ENCODE measurements around the gene NPIPB9. TPM values are rescaled to one million over a fixed set of nuclear protein-coding genes. Genes with fewer than 3 reads are reported as not detected.
"Not testable (repeated sequence)": the region's sequence is repeated elsewhere in the genome, so short reads cannot be mapped to it uniquely, and the experiment has no call there.

The NPIPB9 gene
- 0.96 and 2.4 TPM in 2 replicates for total RNA-seq (2021; fragmentation: NEBNext Ultra II Directional; extraction: Animal tissue kit (Norgen Biotek cat#: 25700))
- 0.41 and 0.42 TPM in 2 replicates for polyA plus RNA-seq (2011; rRNA removed)
- 0.78 TPM for polyA plus RNA-seq (2011; cell fraction: cytosol; rRNA removed)
- 0.84 TPM for polyA plus RNA-seq (2011; cell fraction: nucleus; rRNA removed)
- polyA plus RNA-seq (2012, experiment 1 of 2): 0.35 to 0.81 TPM (median 0.57 TPM) in 4 replicates
- not detected for polyA plus RNA-seq (2012, experiment 2 of 2)
- polyA plus RNA-seq (2013, experiment 1 of 2): 1.1 TPM
- polyA plus RNA-seq (2013, experiment 2 of 2): 0.94 TPM
- polyA minus RNA-seq (2011; rRNA and poly(A)+ RNA removed): 0.69 TPM in 1 of 2 replicates, not detected in the other
- not detected for polyA minus RNA-seq (2011; cell fraction: cytosol; rRNA and poly(A)+ RNA removed)
- 0.60 TPM for polyA minus RNA-seq (2011; cell fraction: nucleus; rRNA and poly(A)+ RNA removed)
- long read RNA-seq, experiment 1: 0 reads
- long read RNA-seq, experiment 2, partial matches to known transcripts: 0 of 1 reads
- long read RNA-seq, experiment 2, other reads (novel, unspliced or antisense): 1 of 1 reads

- H2BK12ac ChIP-seq (ENCODE audit: low read depth, low read length); H4K20me1 ChIP-seq (replicated peaks in 1 of 2; ENCODE audit: control insufficient read depth in 1 of 2, insufficient read depth in 2 of 2, low read length in 2 of 2); H2BK5ac ChIP-seq (ENCODE audit: low read depth, low read length); H3K4me2 ChIP-seq (ENCODE audit: insufficient read depth in 1 of 2, low read depth in 2 of 2, low read length in 2 of 2); H3K9me3 ChIP-seq (ENCODE audit: insufficient read depth in 2 of 2, low read depth in 1 of 2, low read length in 1 of 2); H2BK15ac ChIP-seq (ENCODE audit: low read length); H4K91ac ChIP-seq (replicated peaks; ENCODE audit: insufficient read length, low read length); H3K9ac ChIP-seq (replicated peaks in 1 of 4; ENCODE audit: extremely low read depth in 1 of 4, low read depth in 3 of 4, low read length in 3 of 4); H3K23ac ChIP-seq (ENCODE audit: insufficient read length); H2AK5ac ChIP-seq (ENCODE audit: low read depth, low read length); H3K4me1 ChIP-seq (replicated peaks in 1 of 4; ENCODE audit: control insufficient read depth in 3 of 4, insufficient read depth in 4 of 4, low read length in 3 of 4); H3K27ac ChIP-seq (ENCODE audit: low read depth, low read length); H3K79me2 ChIP-seq (ENCODE audit: control insufficient read depth in 1 of 2, insufficient read depth in 2 of 2, low read length in 2 of 2); H4K5ac ChIP-seq (ENCODE audit: insufficient read length, low read depth, low read length); H3K23me2 ChIP-seq (ENCODE audit: low read depth, low read length); H3K4me3 ChIP-seq (ENCODE audit: extremely low read depth in 1 of 4, insufficient read depth in 2 of 4, low read depth in 3 of 4, low read length in 4 of 4); H2BK120ac ChIP-seq (replicated peaks; ENCODE audit: low read depth, low read length); H2AFZ ChIP-seq (ENCODE audit: low read length); H3K27me3 ChIP-seq (replicated peaks in 1 of 4; ENCODE audit: control insufficient read depth in 3 of 4, extremely low read depth in 1 of 4, insufficient read depth in 3 of 4, low read length in 3 of 4); DNase-seq (ENCODE audit: low read depth in 1 of 2, low spot score in 2 of 2); FAIRE-seq; H3K56ac ChIP-seq (replicated peaks; ENCODE audit: insufficient read length, low read depth, low read length); H3K36me3 ChIP-seq (ENCODE audit: control insufficient read depth in 2 of 4, insufficient read depth in 4 of 4, low read length in 3 of 4); H3K4ac ChIP-seq (replicated peaks; ENCODE audit: insufficient read length, low read depth, low read length); H4K8ac ChIP-seq (ENCODE audit: extremely low read depth, insufficient read depth, low read length); H3K14ac ChIP-seq (ENCODE audit: insufficient read length); H3K79me1 ChIP-seq (ENCODE audit: low read depth, low read length); CTCF ChIA-PET (ENCODE audit: partially characterized antibody); H3K18ac ChIP-seq (ENCODE audit: extremely low read depth, low read length); POLR2A ChIA-PET (ENCODE audit: partially characterized antibody); H2BK20ac ChIP-seq (ENCODE audit: low read length): not testable (repeated sequence)
- WGBS, 2 experiments (ENCODE audit: extremely low coverage in 1 of 2, insufficient coverage in 1 of 2, insufficient read length in 1 of 2, insufficient replicate concordance in 2 of 2, low coverage in 1 of 2, low lambda C conversion rate in 2 of 2, missing lambda C conversion rate in 1 of 2): no CpG with 5 or more reads among the region's 5 CpGs
Measured at GRCh38 chr16:28751487-28751886, at the start of gene NPIPB9. Gene NPIPB9, plus strand, starts transcription at chr16:28751787.

GRCh38 chr16:28704246-28704645, 47.3 kb upstream of the NPIPB9 start:
- H3K27ac ChIP-seq (ENCODE audit: low read depth, low read length); H3K9ac ChIP-seq (replicated peaks in 1 of 4; ENCODE audit: extremely low read depth in 1 of 4, low read depth in 3 of 4, low read length in 3 of 4); H3K4ac ChIP-seq (replicated peaks; ENCODE audit: insufficient read length, low read depth, low read length); H3K79me1 ChIP-seq (ENCODE audit: low read depth, low read length); H3K9me3 ChIP-seq (ENCODE audit: insufficient read depth in 2 of 2, low read depth in 1 of 2, low read length in 1 of 2); H4K8ac ChIP-seq (ENCODE audit: extremely low read depth, insufficient read depth, low read length); H3K14ac ChIP-seq (ENCODE audit: insufficient read length); CTCF ChIA-PET (ENCODE audit: partially characterized antibody); H3K18ac ChIP-seq (ENCODE audit: extremely low read depth, low read length); FAIRE-seq; H4K91ac ChIP-seq (replicated peaks; ENCODE audit: insufficient read length, low read length); H3K56ac ChIP-seq (replicated peaks; ENCODE audit: insufficient read length, low read depth, low read length); H2BK20ac ChIP-seq (ENCODE audit: low read length); H3K4me3 ChIP-seq (ENCODE audit: extremely low read depth in 1 of 4, insufficient read depth in 2 of 4, low read depth in 3 of 4, low read length in 4 of 4); H2AK5ac ChIP-seq (ENCODE audit: low read depth, low read length); H2AFZ ChIP-seq (ENCODE audit: low read length); H4K5ac ChIP-seq (ENCODE audit: insufficient read length, low read depth, low read length); H3K79me2 ChIP-seq (ENCODE audit: control insufficient read depth in 1 of 2, insufficient read depth in 2 of 2, low read length in 2 of 2); H3K4me2 ChIP-seq (ENCODE audit: insufficient read depth in 1 of 2, low read depth in 2 of 2, low read length in 2 of 2); H2BK5ac ChIP-seq (ENCODE audit: low read depth, low read length); H2BK120ac ChIP-seq (replicated peaks; ENCODE audit: low read depth, low read length); H3K4me1 ChIP-seq (replicated peaks in 1 of 4; ENCODE audit: control insufficient read depth in 3 of 4, insufficient read depth in 4 of 4, low read length in 3 of 4); H3K27me3 ChIP-seq (replicated peaks in 1 of 4; ENCODE audit: control insufficient read depth in 3 of 4, extremely low read depth in 1 of 4, insufficient read depth in 3 of 4, low read length in 3 of 4); H3K36me3 ChIP-seq (ENCODE audit: control insufficient read depth in 2 of 4, insufficient read depth in 4 of 4, low read length in 3 of 4); H2BK15ac ChIP-seq (ENCODE audit: low read length); H2BK12ac ChIP-seq (ENCODE audit: low read depth, low read length); H3K23ac ChIP-seq (ENCODE audit: insufficient read length); POLR2A ChIA-PET (ENCODE audit: partially characterized antibody); DNase-seq (ENCODE audit: low read depth in 1 of 2, low spot score in 2 of 2); H3K23me2 ChIP-seq (ENCODE audit: low read depth, low read length); H4K20me1 ChIP-seq (replicated peaks in 1 of 2; ENCODE audit: control insufficient read depth in 1 of 2, insufficient read depth in 2 of 2, low read length in 2 of 2): not testable (repeated sequence)
- WGBS, 2 experiments (ENCODE audit: extremely low coverage in 1 of 2, insufficient coverage in 1 of 2, insufficient read length in 1 of 2, insufficient replicate concordance in 2 of 2, low coverage in 1 of 2, low lambda C conversion rate in 2 of 2, missing lambda C conversion rate in 1 of 2): no CpG with 5 or more reads among the region's 7 CpGs
